Esophagus squamous epithelium (tissue), 5 donors: Measurements from ENCODE around the gene ANKRD30B. TPM values are rescaled to one million over a fixed set of nuclear protein-coding genes. Genes with fewer than 3 reads are reported as not detected.
"Not testable (repeated sequence)": the region's sequence is repeated elsewhere in the genome, so short reads cannot be mapped to it uniquely, and the experiment has no call there.

Experiments
- DNase-seq: peaks from one replicate; lab custom pipeline; 2025; lab: John Stamatoyannopoulos, UW
- H3K27ac ChIP-seq, 4 donors: fragments of 200-600 bp; sonication (generic); one replicate each; pipeline ENCODE4 v1.5.1; 2016 to 2019; ENCODE audit warnings: mild to moderate bottlenecking in 1 of 4
- H3K27me3 ChIP-seq, 4 donors: fragments of 200-600 bp; sonication (generic); 1 replicate in 3 of 4; 2 replicates in 1 of 4; pipeline versions ENCODE4 v1.5.1 to v1.6.0; 2017 to 2021; ENCODE audit warnings: antibody characterized with exemption in 1 of 4
- H3K36me3 ChIP-seq, 3 donors: fragments of 200-600 bp; sonication (generic); one replicate each; pipeline ENCODE4 v1.5.1; 2016 to 2019
- H3K4me1 ChIP-seq, 3 donors: fragments of 200-600 bp; sonication (generic); one replicate each; pipeline ENCODE4 v1.5.1; 2017 to 2019
- H3K4me3 ChIP-seq, 4 donors: fragments of 200-600 bp; sonication (generic); 1 replicate in 3 of 4; 2 replicates in 1 of 4; pipeline ENCODE4 v1.5.1; 2016 to 2019; ENCODE audit warnings: mild to moderate bottlenecking in 2 of 4, moderate library complexity in 1 of 4
- H3K9me3 ChIP-seq, 3 donors: fragments of 200-600 bp; sonication (generic); one replicate each; pipeline ENCODE4 v1.5.1; 2016 to 2019
- CTCF ChIP-seq, 6 experiments: fragments of 450-650 bp in 4 of 6; fragments of 200-600 bp in 2 of 6; sonication (generic) in 2 of 6; IDR thresholded peaks; one replicate each; pipeline ENCODE4 v1.5.1; 2016 to 2019; ENCODE audit warnings: antibody characterized with exemption in 6 of 6, mild to moderate bottlenecking in 4 of 6, moderate library complexity in 4 of 6
- POLR2A ChIP-seq, 4 donors: fragments of 450-650 bp; IDR thresholded peaks; one replicate each; pipeline ENCODE4 v1.6.1; 2017; ENCODE audit warnings: antibody characterized with exemption in 4 of 4, mild to moderate bottlenecking in 4 of 4, moderate library complexity in 3 of 4
- WGBS, 2 donors: methylation state at CpG; one replicate each; pipeline ENCODE4 v1.1.5; 2018; 5-methylcytosine and 5-hydroxymethylcytosine counted together
- intact Hi-C: fragments of 100-400 bp; cut with DNase I; formaldehyde crosslinking; loops from one replicate; pipeline ENCODE4 v1.15.0; 2022
- total RNA-seq, 4 donors: library from RNA; depleted of rRNA; stranded (reverse); fragments of >200 nt; gene quantifications; one replicate each; pipeline ENCODE4 v1.1.0, GENCODE V29; 2016
- donor health status: DM: yes; HTN: yes; CAD: no.

ANKRD30B gene
- total RNA-seq, 4 donors from 2014 or later: not detected

GRCh38 chr18:14784133-14784532 is 36.2 kb downstream of the ANKRD30B start:
- Histone ChIP-seq H3K9me3 (no peaks in the 10 kb centered on the region), H3K4me1 (no peaks in the 10 kb centered on the region), H3K27ac (no peak overlapping the region), H3K27me3 (no peaks in the 10 kb centered on the region), H3K36me3 (no peaks in the 10 kb centered on the region), H3K4me3 (no peak overlapping the region)
- TF ChIP-seq POLR2A (IDR thresholded peaks at IDR 0.05) (no peak), CTCF (IDR thresholded peaks at IDR 0.05) (no peak)
- 50 to 57% methylated on average over 2 of the region's 2 CpGs for WGBS, 2 donors
- no peak for DNase-seq
- intact Hi-C loops: no loop called here

- H3K4me3 ChIP-seq, H3K36me3 ChIP-seq, intact Hi-C loops, H3K27ac ChIP-seq, H3K27me3 ChIP-seq, H3K9me3 ChIP-seq, H3K4me1 ChIP-seq, DNase-seq: not testable (repeated sequence)
- WGBS, 2 donors: 52 to 79% methylated on average over 3 of the region's 3 CpGs
Observed at GRCh38 chr18:14796876-14797275, 48.9 kb downstream of the ANKRD30B start.

- WGBS, 2 donors: 82 to 84% methylated on average over 11 to 12 of the region's 12 CpGs
- DNase-seq, H3K27ac ChIP-seq, intact Hi-C loops, H3K27me3 ChIP-seq, H3K9me3 ChIP-seq, H3K4me3 ChIP-seq, H3K36me3 ChIP-seq, H3K4me1 ChIP-seq: not testable (repeated sequence)
Observed at GRCh38 chr18:14797969-14798764, 50.2 kb downstream of the ANKRD30B start.

- H3K4me3 ChIP-seq, H3K36me3 ChIP-seq, intact Hi-C loops, H3K27ac ChIP-seq, H3K27me3 ChIP-seq, H3K4me1 ChIP-seq, H3K9me3 ChIP-seq, DNase-seq: not testable (repeated sequence)
- WGBS, 2 donors: 86 to 89% methylated on average over 10 to 11 of the region's 13 CpGs
Observed at GRCh38 chr18:14811081-14811480, 63.1 kb downstream of the ANKRD30B start.

GRCh38 chr18:14826972-14827632 is 79.1 kb downstream of the ANKRD30B start:
- H3K36me3 ChIP-seq, H3K4me3 ChIP-seq, H3K4me1 ChIP-seq, intact Hi-C loops, H3K27ac ChIP-seq, H3K9me3 ChIP-seq, H3K27me3 ChIP-seq, DNase-seq: not testable (repeated sequence)
- WGBS, 2 donors: 34 to 37% methylated on average over 2 of the region's 2 CpGs

GRCh38 chr18:14841607-14842006 is 93.6 kb downstream of the ANKRD30B start:
- H3K9me3 ChIP-seq, intact Hi-C loops: not testable (repeated sequence)
- 79 to 92% methylated on average over 2 of the region's 2 CpGs for WGBS, 2 donors

GRCh38 chr18:14851533-14851932 is 103.6 kb downstream of the ANKRD30B start:
- not testable (repeated sequence) for H3K27ac ChIP-seq, H3K4me3 ChIP-seq

More at GRCh38 chr18:14841607-14842006, 93.6 kb downstream of the ANKRD30B start:
- H3K36me3 ChIP-seq, H3K27me3 ChIP-seq, DNase-seq, H3K4me1 ChIP-seq, H3K4me3 ChIP-seq, H3K27ac ChIP-seq: not testable (repeated sequence)

GRCh38 chr18:14855634-14856033 is 107.7 kb downstream of the ANKRD30B start:
- H3K4me1 ChIP-seq, H3K36me3 ChIP-seq, H3K27ac ChIP-seq, H3K27me3 ChIP-seq, H3K4me3 ChIP-seq, intact Hi-C loops, DNase-seq, H3K9me3 ChIP-seq: not testable (repeated sequence)
- no CpG with 5 or more reads among the region's 17 CpGs for WGBS, 2 donors

More at GRCh38 chr18:14851533-14851932, 103.6 kb downstream of the ANKRD30B start:
- 51 to 85% methylated on average over 2 of the region's 2 CpGs for WGBS, 2 donors
- H3K4me1 ChIP-seq, H3K9me3 ChIP-seq, H3K27me3 ChIP-seq, H3K36me3 ChIP-seq, DNase-seq, intact Hi-C loops: not testable (repeated sequence)

- no CpG with 5 or more reads among the region's 20 CpGs for WGBS, 2 donors
- H3K27ac ChIP-seq, H3K9me3 ChIP-seq, H3K27me3 ChIP-seq, intact Hi-C loops, H3K4me1 ChIP-seq, DNase-seq, H3K36me3 ChIP-seq, H3K4me3 ChIP-seq: not testable (repeated sequence)
Observed at GRCh38 chr18:14856256-14856655, 108.3 kb downstream of the ANKRD30B start.

GRCh38 chr18:14858514-14858913 is 110.5 kb downstream of the ANKRD30B start:
- H3K4me3 ChIP-seq, H3K27ac ChIP-seq, intact Hi-C loops, H3K36me3 ChIP-seq, H3K9me3 ChIP-seq, H3K4me1 ChIP-seq, DNase-seq, H3K27me3 ChIP-seq: not testable (repeated sequence)
- WGBS, 2 donors: no CpG with 5 or more reads among the region's 10 CpGs

- H3K27me3 ChIP-seq, intact Hi-C loops: not testable (repeated sequence)
- WGBS, 2 donors: no CpG with 5 or more reads among the region's 15 CpGs
Observed at GRCh38 chr18:14859995-14860394, 112.0 kb downstream of the ANKRD30B start.

GRCh38 chr18:14866426-14866825 is 118.5 kb downstream of the ANKRD30B start:
- intact Hi-C loops: not testable (repeated sequence)
- WGBS, 2 donors: 87 to 93% methylated on average over 3 to 11 of the region's 15 CpGs

More at GRCh38 chr18:14859995-14860394, 112.0 kb downstream of the ANKRD30B start:
- H3K4me1 ChIP-seq, H3K36me3 ChIP-seq, DNase-seq, H3K27ac ChIP-seq, H3K4me3 ChIP-seq, H3K9me3 ChIP-seq: not testable (repeated sequence)

More at GRCh38 chr18:14866426-14866825, 118.5 kb downstream of the ANKRD30B start:
- H3K27ac ChIP-seq, DNase-seq, H3K4me3 ChIP-seq, H3K4me1 ChIP-seq, H3K36me3 ChIP-seq, H3K9me3 ChIP-seq, H3K27me3 ChIP-seq: not testable (repeated sequence)
